ENCODE data around the gene MARK3.
"Not testable (repeated sequence)": the region's sequence is repeated elsewhere in the genome, so short reads cannot be mapped to it uniquely, and the experiment has no call there.

MARK3 gene

GRCh38 chr14:103385152-103385928 is at the start of gene MARK3:
MARK3 (plus strand) TSS chr14:103385415; CDS start chr14:103386030, 615 bp downstream.
- peak; percentile 93 to 99 for DNase-seq

DNA sequence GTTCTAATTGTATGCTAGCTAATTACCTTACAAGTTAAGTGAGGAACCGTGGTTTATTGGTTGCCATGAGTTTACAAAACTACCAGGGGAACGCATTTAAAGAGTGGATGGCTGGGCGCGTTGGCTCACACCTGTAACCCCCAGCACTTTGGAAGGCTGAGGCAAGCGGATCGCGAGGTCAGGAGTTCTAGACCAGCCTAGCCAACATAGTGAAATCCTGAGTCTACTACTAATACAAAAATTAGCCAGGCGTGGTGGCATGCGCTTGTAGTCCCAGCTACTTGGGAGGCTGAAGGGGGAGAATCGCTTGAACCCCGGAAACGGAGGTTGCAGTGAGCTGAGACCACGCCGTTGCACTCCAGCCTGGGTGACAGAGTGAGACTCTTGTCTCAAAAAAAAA is 49.0 kb upstream of the MARK3 start:
- no peak for DNase-seq

DNA sequence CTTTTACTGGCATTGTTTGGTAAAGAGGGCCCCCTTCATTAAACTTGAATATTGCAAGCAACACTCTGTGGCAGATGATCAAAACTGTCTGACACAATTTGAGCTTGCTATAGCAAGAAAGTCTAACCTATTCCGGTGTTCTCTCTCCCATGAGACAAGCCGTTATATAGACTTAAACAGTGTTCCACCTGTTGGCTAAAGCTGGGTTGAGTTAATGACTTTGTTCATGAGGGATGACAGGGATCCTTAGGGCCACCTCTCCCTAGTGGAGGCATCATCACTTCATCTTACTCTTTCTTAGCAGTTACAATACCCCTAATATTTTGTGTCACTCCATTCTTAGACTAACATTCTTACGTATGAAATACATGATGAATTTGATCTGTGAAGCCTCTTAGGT is 47.4 kb upstream of the MARK3 start:
- DNase-seq, result no peak

- DNase-seq, result no peak
Observed at GRCh38 chr14:103339561-103339960, 45.7 kb upstream of the MARK3 start.

- no peak for DNase-seq
Observed at GRCh38 chr14:103340480-103341212, 44.6 kb upstream of the MARK3 start.

- no peak for DNase-seq
Observed at GRCh38 chr14:103341250-103342129, 43.7 kb upstream of the MARK3 start.

DNA sequence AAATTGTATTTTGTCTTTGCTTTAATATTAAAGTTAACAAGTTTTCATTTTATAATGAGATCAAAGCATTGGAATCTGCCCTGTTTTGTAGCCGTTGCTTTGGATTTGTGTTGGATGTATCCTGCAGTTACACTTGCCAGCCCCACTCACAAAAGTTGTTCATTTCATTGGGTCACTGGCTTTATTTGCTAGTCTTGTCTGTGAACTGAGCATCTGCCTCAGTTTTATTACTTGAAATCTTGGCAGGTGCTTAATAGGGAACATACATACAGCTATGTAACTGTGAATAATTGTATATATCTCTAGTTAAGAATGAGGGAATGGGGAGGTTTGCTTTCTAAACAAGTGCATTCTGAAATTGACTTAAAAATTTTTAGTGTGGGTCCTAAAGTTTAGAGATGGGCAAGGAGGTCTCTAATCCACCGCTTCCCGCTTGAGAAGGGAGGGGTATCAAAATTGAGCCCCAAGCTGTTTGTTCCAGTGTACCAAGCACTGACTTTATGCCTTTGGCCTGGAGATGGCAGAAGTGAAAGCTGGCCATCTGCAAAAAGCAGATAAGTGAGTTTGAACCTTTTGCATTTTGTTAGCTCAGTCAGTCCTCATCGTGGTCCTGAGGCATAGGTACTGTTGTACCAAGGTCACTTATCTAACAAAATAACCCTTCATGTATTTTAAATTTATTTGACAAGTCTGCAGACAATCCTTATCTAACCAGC is 41.9 kb upstream of the MARK3 start:
- no peak for DNase-seq

DNA sequence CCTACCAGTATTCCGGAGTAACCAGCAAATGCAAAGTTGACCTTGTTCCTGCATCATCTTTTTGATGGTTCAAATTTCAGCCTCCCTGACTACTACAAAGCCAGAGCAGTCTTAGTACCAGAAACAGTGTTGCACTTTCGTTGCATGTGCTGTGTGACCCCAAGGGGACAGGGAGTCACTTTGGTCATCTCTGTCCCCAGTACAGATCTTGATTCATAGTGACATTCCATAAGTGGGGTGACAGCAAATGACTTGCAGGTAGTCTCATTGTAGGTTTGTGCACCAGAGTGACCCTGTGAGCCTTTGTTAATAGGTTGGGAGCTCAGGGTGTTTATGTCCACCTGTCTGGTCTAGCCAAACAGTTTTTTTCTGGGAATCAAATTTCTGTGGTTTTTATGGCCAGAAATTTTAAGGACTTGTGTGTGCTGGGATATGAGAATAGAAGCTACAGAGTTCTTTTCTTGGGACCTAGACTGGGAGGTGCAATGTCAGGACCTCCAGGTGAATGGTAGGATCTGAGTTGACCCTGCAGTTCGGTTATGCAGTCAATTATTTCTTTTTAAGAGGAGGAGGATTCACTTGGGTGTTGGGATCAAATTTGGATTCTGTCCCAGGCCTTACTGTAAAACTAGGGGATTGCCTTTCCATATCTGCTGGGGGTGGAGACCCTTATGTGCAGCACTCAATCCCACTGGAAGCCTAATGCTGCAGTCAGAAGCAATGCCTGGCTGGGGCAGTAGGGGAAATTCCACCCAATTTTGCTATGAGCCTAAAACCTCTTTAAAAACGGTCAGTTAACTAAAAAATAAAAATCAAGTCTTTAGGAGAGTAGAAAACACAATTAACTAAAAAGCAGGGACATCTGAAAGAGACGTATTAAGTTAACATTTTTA is 41.1 kb upstream of the MARK3 start:
- no peak for DNase-seq

DNA sequence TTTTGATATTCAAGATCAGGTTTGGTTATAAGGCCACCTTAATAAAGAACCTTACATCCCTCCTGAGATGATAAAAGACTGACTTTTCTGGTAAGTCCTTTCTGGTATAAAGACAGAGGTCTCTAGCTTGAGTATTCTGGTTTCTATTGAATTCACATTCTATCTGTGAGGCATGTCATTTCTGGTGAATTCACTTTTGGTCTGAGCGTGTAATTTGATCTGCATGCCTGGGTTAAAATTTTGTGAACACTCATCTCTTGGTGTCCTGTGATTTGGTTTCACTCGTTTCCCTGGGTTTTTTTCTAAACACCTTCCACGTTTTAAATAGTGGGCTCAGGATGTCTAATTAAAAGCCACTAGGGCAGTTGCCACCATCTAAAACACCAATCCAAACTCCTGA is 38.9 kb upstream of the MARK3 start:
- no peak for DNase-seq

DNA sequence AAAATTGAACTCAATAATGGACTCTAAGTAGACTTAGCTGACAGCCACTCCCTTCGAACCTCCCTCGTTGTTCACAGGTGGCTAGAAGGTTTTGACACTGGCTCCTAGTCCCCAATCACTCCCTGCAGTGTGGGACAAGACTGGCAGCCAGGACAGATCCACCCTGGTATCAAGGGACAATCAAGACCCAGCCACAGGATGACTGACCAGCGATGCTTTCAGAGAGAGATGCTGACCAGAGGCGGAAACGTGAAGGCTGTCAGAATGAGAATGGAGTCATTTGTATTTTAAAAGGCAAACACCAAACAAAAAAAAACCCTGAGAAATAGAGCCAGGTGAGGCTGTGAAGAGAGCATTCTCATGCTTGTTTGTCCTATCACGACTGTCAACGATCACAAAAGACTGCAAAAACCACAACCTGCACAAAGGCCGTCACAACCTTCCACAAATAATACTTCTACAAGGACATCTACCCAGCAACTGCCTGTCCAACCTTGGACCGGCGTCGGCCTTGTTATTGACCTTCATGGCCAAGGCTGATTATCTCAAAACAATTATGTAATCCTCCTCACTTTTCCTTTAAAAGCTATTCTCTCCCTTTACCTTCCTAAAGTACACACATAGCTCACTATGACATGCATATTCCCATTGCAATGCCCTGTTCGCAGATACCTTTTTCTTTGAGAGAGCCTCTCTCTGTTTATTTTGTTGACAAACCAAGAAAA is 38.0 kb upstream of the MARK3 start:
- no peak for DNase-seq

GRCh38 chr14:103348154-103348553 is 37.1 kb upstream of the MARK3 start:
- DNase-seq, result no peak

- DNase-seq, result no peak
Observed at GRCh38 chr14:103349982-103350381, 35.2 kb upstream of the MARK3 start.

GRCh38 chr14:103353362-103353761 is 31.9 kb upstream of the MARK3 start:
- DNase-seq, result no peak

DNA sequence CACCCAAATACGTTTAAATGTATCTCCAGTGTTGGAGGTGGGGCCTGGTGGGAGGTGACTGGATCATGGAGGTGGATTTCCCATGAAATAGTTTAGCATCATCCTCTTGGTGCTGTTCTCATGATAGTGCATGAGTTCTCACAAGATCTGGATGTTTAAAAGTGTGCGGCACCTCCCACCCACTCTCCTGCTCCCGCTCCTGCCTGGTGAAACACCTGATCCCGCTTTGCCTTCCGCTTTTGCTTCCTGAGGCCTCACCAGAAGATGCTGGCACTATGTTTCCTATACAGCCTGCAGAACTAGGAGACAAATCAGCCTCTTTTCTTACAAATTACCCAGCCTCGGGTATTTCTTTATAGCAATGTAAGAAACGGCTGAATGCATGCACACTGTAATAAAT is 31.1 kb upstream of the MARK3 start:
- DNase-seq, result no peak

DNA sequence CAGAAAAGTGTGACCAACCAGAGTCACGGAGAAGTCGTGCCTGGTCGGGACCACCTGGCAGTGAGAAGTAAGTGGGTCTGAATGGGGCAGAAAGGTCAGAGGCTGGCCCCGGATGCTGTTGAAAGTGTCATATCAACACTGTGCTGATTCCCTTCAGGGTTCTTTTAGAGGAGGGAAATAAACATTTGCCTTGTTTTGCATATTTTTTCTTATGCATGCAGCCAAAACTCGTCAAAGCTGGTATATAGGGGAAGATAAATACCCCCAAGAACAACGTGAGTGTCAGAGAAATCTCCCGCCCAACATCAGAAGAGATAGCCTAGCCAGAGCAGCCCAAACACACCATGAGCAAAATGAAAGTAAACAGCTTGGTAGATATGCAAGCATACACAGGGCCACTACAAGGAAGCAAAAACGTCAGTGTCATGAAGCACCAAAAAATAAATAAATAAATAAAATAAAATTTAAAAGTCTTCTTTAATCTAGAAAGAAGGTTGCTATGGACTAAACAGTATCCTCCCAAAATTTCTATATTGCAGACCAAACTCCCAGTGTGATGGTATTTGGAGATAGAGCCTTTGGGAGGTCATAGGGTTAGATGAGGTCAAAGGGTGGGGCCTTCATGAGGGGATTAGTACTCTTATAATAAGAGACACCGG is 29.1 kb upstream of the MARK3 start:
- no peak for DNase-seq

- DNase-seq, result not testable (repeated sequence)
Observed at GRCh38 chr14:103357552-103357951, 27.7 kb upstream of the MARK3 start.

DNA sequence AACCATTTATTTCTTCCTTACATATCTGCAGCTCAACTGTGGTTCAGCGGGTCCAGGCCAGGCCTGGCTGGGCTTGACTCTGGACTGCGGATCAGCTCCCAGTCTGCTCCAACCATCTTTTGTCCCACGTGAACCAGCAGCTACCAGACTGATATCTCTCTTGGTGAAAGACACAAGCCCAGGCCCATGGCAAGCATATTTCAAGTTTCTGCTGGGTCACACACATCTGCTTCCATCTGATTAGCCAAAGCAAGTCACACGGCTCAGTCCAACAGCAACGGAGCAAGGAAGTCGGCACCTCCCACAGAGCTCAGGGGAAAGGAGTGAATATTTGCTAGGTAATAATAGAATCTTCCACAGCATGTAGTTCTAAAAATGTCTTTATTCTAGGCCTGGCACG is 24.7 kb upstream of the MARK3 start:
- no peak for DNase-seq

DNA sequence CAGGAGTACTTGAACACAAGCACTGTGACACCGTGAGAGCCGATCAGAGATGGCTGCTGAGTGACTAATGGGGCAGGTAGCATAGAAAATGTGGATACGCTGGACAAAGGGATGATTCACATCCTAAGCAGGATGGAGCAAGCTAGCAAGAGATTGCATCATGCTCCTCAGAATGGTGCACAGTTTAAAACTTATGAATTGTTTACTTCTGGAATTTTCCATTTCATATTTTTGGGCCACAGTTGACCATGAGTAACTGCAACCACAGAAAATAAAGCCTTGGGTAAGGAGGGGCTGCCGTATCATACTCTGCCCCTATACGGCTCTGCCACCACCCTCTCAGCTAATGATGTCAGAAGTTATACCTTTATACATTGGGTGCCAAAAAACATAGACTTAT is 23.3 kb upstream of the MARK3 start:
- DNase-seq, result no peak

GRCh38 chr14:103362780-103363179 is 22.4 kb upstream of the MARK3 start:
- DNase-seq, result no peak

DNA sequence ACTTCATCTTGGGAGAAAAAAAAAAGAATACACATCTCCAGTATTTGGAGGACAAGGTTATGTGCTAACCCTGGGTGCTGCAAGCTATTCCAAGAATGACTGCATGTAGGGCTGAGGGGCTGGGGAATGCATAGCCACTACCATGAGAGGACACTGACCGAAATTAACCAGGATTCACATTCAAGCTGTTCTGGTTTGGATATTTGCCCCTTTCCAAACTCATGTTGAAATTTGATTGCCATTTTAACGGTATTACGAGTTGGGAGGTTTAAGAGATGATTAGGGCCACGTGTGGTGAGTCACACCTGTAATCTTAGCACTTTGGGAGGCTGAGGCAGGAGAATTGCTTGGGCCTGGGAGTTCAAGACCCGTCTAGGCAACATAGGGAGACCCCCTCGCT is 18.5 kb upstream of the MARK3 start:
- no peak for DNase-seq

Measured in NCI-H446 (cell line).